ENCODE data around the gene ADAM12.
"Not testable (repeated sequence)": the region's sequence is repeated elsewhere in the genome, so short reads cannot be mapped to it uniquely, and the experiment has no call there.

DNA sequence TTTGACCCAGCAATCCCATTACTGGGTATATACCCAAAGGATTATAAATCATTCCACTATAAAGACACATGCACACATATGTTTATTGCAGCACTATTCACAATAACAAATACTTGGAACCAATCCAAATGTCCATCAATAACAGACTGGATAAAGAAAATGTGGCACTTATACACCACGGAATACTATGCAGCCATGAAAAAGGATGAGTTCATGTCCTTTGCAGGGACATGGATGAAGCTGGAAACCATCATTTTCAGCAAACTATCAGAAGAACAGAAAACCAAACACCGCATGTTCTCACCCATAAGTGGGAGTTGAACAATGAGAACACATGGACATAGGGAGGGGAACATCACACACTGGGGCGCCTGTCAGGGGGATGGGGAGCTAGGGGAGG lies 9.1 kb downstream of the ADAM12 start:
- not testable (repeated sequence) for TF ChIP-seq POLR2A (IDR thresholded peaks at IDR 0.05)
- TF ChIP-seq, protein P1, sequence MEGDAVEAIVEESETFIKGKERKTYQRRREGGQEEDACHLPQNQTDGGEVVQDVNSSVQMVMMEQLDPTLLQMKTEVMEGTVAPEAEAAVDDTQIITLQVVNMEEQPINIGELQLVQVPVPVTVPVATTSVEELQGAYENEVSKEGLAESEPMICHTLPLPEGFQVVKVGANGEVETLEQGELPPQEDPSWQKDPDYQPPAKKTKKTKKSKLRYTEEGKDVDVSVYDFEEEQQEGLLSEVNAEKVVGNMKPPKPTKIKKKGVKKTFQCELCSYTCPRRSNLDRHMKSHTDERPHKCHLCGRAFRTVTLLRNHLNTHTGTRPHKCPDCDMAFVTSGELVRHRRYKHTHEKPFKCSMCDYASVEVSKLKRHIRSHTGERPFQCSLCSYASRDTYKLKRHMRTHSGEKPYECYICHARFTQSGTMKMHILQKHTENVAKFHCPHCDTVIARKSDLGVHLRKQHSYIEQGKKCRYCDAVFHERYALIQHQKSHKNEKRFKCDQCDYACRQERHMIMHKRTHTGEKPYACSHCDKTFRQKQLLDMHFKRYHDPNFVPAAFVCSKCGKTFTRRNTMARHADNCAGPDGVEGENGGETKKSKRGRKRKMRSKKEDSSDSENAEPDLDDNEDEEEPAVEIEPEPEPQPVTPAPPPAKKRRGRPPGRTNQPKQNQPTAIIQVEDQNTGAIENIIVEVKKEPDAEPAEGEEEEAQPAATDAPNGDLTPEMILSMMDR (IDR thresholded peaks at IDR 0.05) = not testable (repeated sequence)
